GM21381 (cell line): ENCODE data around the gene MCAT.

Experiments
- ATAC-seq: cut with Tn5 transposase; IDR thresholded peaks from one replicate; pipeline ENCODE4 v1.9.1; 2021; ENCODE audit warnings: mild to moderate bottlenecking, moderate library complexity; ENCODE audit not compliant: unreplicated experiment

MCAT gene

GRCh38 chr22:43173976-43174720, 30.9 kb upstream of the MCAT start:
- ATAC-seq: no peak

- no peak for ATAC-seq
Observed at GRCh38 chr22:43173566-43173965, 30.4 kb upstream of the MCAT start.

GRCh38 chr22:43172191-43172590, 29.0 kb upstream of the MCAT start:
- ATAC-seq: no peak

GRCh38 chr22:43171607-43172006, 28.4 kb upstream of the MCAT start:
- no peak for ATAC-seq

GRCh38 chr22:43171019-43171491, 27.9 kb upstream of the MCAT start:
- no peak for ATAC-seq

- no peak for ATAC-seq
Observed at GRCh38 chr22:43170131-43170480, 26.9 kb upstream of the MCAT start.

GRCh38 chr22:43169310-43170130, 26.3 kb upstream of the MCAT start:
- ATAC-seq: no peak

- no peak for ATAC-seq
Observed at GRCh38 chr22:43168471-43169309, 25.5 kb upstream of the MCAT start.

- ATAC-seq: no peak
Observed at GRCh38 chr22:43167001-43167589, 23.9 kb upstream of the MCAT start.

GRCh38 chr22:43166132-43166930, 23.1 kb upstream of the MCAT start:
- no peak for ATAC-seq

GRCh38 chr22:43164636-43165035, 21.4 kb upstream of the MCAT start:
- no peak for ATAC-seq

- no peak for ATAC-seq
Observed at GRCh38 chr22:43163241-43163795, 20.1 kb upstream of the MCAT start.

GRCh38 chr22:43162412-43163150, 19.4 kb upstream of the MCAT start:
- no peak for ATAC-seq

GRCh38 chr22:43160497-43161126, 17.4 kb upstream of the MCAT start:
- no peak for ATAC-seq

GRCh38 chr22:43159484-43160178, 16.4 kb upstream of the MCAT start:
- ATAC-seq: no peak

- ATAC-seq: no peak
Observed at GRCh38 chr22:43158778-43159483, 15.7 kb upstream of the MCAT start.

- ATAC-seq: no peak
Observed at GRCh38 chr22:43157874-43158546, 14.8 kb upstream of the MCAT start.
